ENCODE measurements around the gene DTD1. TPM values are rescaled to one million over a fixed set of nuclear protein-coding genes. Genes with fewer than 3 reads are reported as not detected.

DTD1 gene
- total RNA-seq, 1 donor from 2014 or later: 38.1 TPM

DNA sequence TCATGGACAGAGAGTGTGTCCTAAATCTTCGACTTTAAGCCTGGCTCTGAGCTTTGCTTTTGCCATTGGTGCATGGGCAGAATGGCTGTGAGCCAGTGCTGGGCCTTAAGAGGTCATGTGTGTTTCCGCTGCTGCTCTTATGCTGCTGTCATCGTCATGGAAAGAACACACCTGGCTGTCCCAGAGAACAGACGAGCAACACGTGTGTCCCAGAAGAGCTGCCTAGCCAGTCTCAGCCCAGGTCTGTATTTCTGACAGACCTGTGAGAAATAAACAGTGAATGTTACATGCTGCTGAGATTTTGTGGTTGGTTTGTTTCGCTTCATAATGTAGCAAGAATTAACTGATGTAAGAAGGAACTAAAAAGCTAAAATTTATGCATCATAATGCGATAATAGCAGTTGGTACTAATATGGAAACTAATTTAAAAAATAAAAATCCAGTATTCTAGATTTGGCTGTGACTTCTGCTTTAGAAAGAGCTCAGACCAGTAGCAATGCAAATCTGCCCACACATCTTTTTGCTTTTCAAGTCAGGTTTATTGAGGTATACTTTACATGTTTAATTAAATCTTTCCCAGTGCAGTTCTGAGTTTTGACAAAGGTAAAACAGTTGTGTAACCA is 214.3 kb downstream of the DTD1 start:
- Histone ChIP-seq H3K4me3 (ENCODE audit: insufficient read depth, low read depth, low read length) (no peak overlapping the region), H3K27me3 (ENCODE audit: insufficient read depth, low read length) (no peaks in the 10 kb centered on the region), H3K4me1 (ENCODE audit: insufficient read depth, low read length) (no peaks in the 10 kb centered on the region), H3K9me3 (ENCODE audit: insufficient read depth, low read depth, low read length) (no peaks in the 10 kb centered on the region), H3K4me2 (ENCODE audit: low read length) (no peak overlapping the region), H3K9ac (ENCODE audit: low read length) (no peak overlapping the region), H2AFZ (ENCODE audit: low read depth, low read length) (no peak overlapping the region), H3K27ac (ENCODE audit: low read depth, low read length) (no peak overlapping the region), H3K79me2 (ENCODE audit: insufficient read depth, low read length) (no peaks in the 10 kb centered on the region), H4K20me1 (ENCODE audit: insufficient read depth, low read length) (no peaks in the 10 kb centered on the region), H3K36me3 (ENCODE audit: insufficient read depth, low read length) (no peaks in the 10 kb centered on the region)
- Mint-ChIP-seq H3K27ac (ENCODE audit: unreplicated experiment) (no peak overlapping the region), H3K27me3 (ENCODE audit: low read depth, unreplicated experiment) (peaks cover 7% of the 10 kb centered on the region), H3K9me3 (ENCODE audit: unreplicated experiment) (peaks cover 4% of the 10 kb centered on the region), H3K4me1 (ENCODE audit: low read depth, unreplicated experiment) (peaks cover 3% of the 10 kb centered on the region), H3K36me3 (ENCODE audit: low read depth, unreplicated experiment) (no peaks in the 10 kb centered on the region), H3K4me3 (ENCODE audit: unreplicated experiment) (no peak overlapping the region)
- no peak for DNase-seq (ENCODE audit: low read depth)
- no peak for FAIRE-seq
- TF ChIP-seq EZH2 (IDR thresholded peaks at IDR 0.05; ENCODE audit: insufficient read depth, low read length): no peak

DNA sequence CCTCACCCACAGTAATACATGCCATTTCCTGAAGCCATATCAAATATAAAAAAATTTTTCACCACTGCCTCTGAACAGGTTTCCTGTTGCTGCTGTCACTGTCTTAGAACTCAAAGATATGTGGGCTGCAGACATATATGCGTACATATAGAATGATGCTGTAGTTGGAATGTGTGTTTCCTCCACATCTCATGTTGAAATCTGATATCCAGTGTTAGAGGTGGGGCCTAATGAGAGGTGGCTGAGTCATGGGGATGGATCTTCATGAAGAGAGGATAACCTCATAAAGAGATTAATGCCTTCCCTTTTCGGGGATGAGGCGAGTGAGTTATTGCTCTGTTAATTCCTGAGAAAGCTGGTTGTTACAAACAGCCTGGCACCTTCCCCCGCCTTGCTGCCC is 218.0 kb downstream of the DTD1 start:
- Histone ChIP-seq H3K4me1 (ENCODE audit: insufficient read depth, low read length) (no peaks in the 10 kb centered on the region), H2AFZ (ENCODE audit: low read depth, low read length) (no peak overlapping the region), H4K20me1 (ENCODE audit: insufficient read depth, low read length) (no peaks in the 10 kb centered on the region), H3K4me3 (ENCODE audit: insufficient read depth, low read depth, low read length) (no peak overlapping the region), H3K9ac (ENCODE audit: low read length) (no peak overlapping the region), H3K36me3 (ENCODE audit: insufficient read depth, low read length) (no peaks in the 10 kb centered on the region), H3K4me2 (ENCODE audit: low read length) (no peak overlapping the region), H3K79me2 (ENCODE audit: insufficient read depth, low read length) (no peaks in the 10 kb centered on the region), H3K27ac (ENCODE audit: low read depth, low read length) (no peak overlapping the region), H3K27me3 (ENCODE audit: insufficient read depth, low read length) (no peaks in the 10 kb centered on the region), H3K9me3 (ENCODE audit: insufficient read depth, low read depth, low read length) (no peaks in the 10 kb centered on the region)
- TF ChIP-seq EZH2 (IDR thresholded peaks at IDR 0.05; ENCODE audit: insufficient read depth, low read length): no peak
- TF ChIP-seq, protein P1, sequence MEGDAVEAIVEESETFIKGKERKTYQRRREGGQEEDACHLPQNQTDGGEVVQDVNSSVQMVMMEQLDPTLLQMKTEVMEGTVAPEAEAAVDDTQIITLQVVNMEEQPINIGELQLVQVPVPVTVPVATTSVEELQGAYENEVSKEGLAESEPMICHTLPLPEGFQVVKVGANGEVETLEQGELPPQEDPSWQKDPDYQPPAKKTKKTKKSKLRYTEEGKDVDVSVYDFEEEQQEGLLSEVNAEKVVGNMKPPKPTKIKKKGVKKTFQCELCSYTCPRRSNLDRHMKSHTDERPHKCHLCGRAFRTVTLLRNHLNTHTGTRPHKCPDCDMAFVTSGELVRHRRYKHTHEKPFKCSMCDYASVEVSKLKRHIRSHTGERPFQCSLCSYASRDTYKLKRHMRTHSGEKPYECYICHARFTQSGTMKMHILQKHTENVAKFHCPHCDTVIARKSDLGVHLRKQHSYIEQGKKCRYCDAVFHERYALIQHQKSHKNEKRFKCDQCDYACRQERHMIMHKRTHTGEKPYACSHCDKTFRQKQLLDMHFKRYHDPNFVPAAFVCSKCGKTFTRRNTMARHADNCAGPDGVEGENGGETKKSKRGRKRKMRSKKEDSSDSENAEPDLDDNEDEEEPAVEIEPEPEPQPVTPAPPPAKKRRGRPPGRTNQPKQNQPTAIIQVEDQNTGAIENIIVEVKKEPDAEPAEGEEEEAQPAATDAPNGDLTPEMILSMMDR (IDR thresholded peaks at IDR 0.05; ENCODE audit: insufficient read depth, low read depth, low read length): no peak
- peaks cover 3% of the 10 kb centered on the region for H3K4me1 Mint-ChIP-seq (ENCODE audit: low read depth, unreplicated experiment)
- DNase-seq (ENCODE audit: low read depth): no peak
- H3K36me3 Mint-ChIP-seq (ENCODE audit: low read depth, unreplicated experiment): no peaks in the 10 kb centered on the region
- peaks cover 4% of the 10 kb centered on the region for H3K9me3 Mint-ChIP-seq (ENCODE audit: unreplicated experiment)
- peaks cover 2% of the 10 kb centered on the region for H3K27me3 Mint-ChIP-seq (ENCODE audit: low read depth, unreplicated experiment)
- H3K4me3 Mint-ChIP-seq (ENCODE audit: unreplicated experiment): no peak overlapping the region
- no peak overlapping the region for H3K27ac Mint-ChIP-seq (ENCODE audit: unreplicated experiment)
- FAIRE-seq: no peak

DNA sequence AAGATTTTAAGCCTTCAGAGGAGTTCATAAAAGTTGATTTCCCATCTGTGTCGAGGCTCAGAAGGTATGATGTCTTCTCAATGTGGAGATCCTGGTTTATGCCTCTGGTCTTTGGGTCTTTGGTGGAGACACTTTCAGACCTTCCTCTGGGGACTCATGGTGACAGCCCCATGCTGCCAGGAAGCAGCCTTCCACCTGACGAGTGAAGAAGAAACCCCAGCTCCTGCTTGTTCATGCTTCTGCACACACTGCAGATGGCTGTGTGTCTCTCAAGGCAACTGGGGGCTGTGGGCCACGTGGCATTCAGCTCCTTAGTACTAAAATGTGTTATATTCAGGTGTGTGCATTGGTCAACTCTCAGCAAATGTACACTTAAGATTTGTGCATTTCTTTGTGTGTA is 220.9 kb downstream of the DTD1 start:
- Mint-ChIP-seq H3K27me3 (ENCODE audit: low read depth, unreplicated experiment) (peaks cover 7% of the 10 kb centered on the region), H3K36me3 (ENCODE audit: low read depth, unreplicated experiment) (no peaks in the 10 kb centered on the region), H3K9me3 (ENCODE audit: unreplicated experiment) (peaks cover 6% of the 10 kb centered on the region), H3K4me1 (ENCODE audit: low read depth, unreplicated experiment) (peaks cover 3% of the 10 kb centered on the region), H3K27ac (ENCODE audit: unreplicated experiment) (no peak overlapping the region), H3K4me3 (ENCODE audit: unreplicated experiment) (no peak overlapping the region)
- Histone ChIP-seq H3K27ac (ENCODE audit: low read depth, low read length) (no peak overlapping the region), H4K20me1 (ENCODE audit: insufficient read depth, low read length) (no peaks in the 10 kb centered on the region), H3K27me3 (ENCODE audit: insufficient read depth, low read length) (no peaks in the 10 kb centered on the region), H3K9ac (ENCODE audit: low read length) (no peak overlapping the region), H3K79me2 (ENCODE audit: insufficient read depth, low read length) (no peaks in the 10 kb centered on the region), H3K4me1 (ENCODE audit: insufficient read depth, low read length) (no peaks in the 10 kb centered on the region), H2AFZ (ENCODE audit: low read depth, low read length) (no peak overlapping the region), H3K4me3 (ENCODE audit: insufficient read depth, low read depth, low read length) (no peak overlapping the region), H3K4me2 (ENCODE audit: low read length) (no peak overlapping the region), H3K36me3 (ENCODE audit: insufficient read depth, low read length) (no peaks in the 10 kb centered on the region), H3K9me3 (ENCODE audit: insufficient read depth, low read depth, low read length) (peaks cover 2% of the 10 kb centered on the region)
- no peak for FAIRE-seq
- TF ChIP-seq, protein P1 (IDR thresholded peaks at IDR 0.05; ENCODE audit: insufficient read depth, low read depth, low read length): no peak
- TF ChIP-seq EZH2 (IDR thresholded peaks at IDR 0.05; ENCODE audit: insufficient read depth, low read length): no peak
- DNase-seq (ENCODE audit: low read depth): no peak

Measured in astrocyte (in vitro differentiated cells and primary cell).